Measurements from ENCODE around the gene DISP1.

- TF ChIP-seq EZH2 (IDR thresholded peaks at IDR 0.05; ENCODE audit: low read depth, unreplicated experiment): no peak
- TF ChIP-seq CTCF (conservative IDR thresholded peaks at IDR 0.05; ENCODE audit: low read depth in 2 of 2): no peak
- no peak for TF ChIP-seq EZH2phosphoT487 (IDR thresholded peaks at IDR 0.05; ENCODE audit: unreplicated experiment)
- TF ChIP-seq, protein P1, sequence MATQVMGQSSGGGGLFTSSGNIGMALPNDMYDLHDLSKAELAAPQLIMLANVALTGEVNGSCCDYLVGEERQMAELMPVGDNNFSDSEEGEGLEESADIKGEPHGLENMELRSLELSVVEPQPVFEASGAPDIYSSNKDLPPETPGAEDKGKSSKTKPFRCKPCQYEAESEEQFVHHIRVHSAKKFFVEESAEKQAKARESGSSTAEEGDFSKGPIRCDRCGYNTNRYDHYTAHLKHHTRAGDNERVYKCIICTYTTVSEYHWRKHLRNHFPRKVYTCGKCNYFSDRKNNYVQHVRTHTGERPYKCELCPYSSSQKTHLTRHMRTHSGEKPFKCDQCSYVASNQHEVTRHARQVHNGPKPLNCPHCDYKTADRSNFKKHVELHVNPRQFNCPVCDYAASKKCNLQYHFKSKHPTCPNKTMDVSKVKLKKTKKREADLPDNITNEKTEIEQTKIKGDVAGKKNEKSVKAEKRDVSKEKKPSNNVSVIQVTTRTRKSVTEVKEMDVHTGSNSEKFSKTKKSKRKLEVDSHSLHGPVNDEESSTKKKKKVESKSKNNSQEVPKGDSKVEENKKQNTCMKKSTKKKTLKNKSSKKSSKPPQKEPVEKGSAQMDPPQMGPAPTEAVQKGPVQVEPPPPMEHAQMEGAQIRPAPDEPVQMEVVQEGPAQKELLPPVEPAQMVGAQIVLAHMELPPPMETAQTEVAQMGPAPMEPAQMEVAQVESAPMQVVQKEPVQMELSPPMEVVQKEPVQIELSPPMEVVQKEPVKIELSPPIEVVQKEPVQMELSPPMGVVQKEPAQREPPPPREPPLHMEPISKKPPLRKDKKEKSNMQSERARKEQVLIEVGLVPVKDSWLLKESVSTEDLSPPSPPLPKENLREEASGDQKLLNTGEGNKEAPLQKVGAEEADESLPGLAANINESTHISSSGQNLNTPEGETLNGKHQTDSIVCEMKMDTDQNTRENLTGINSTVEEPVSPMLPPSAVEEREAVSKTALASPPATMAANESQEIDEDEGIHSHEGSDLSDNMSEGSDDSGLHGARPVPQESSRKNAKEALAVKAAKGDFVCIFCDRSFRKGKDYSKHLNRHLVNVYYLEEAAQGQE (IDR thresholded peaks at IDR 0.05; ENCODE audit: unreplicated experiment): no peak
- TF ChIP-seq ZNF331 (CRISPR knock-in tag; IDR thresholded peaks at IDR 0.05; ENCODE audit: low read depth): no peak
- TF ChIP-seq POLR2AphosphoS5 (IDR thresholded peaks at IDR 0.05; ENCODE audit: low read depth): no peak
- no peak for TF ChIP-seq CREB1 (CRISPR knock-in tag; IDR thresholded peaks at IDR 0.05; ENCODE audit: low read depth)
- no peak for TF ChIP-seq JUNB (IDR thresholded peaks at IDR 0.05; ENCODE audit: unreplicated experiment)
- TF ChIP-seq, protein P2, sequence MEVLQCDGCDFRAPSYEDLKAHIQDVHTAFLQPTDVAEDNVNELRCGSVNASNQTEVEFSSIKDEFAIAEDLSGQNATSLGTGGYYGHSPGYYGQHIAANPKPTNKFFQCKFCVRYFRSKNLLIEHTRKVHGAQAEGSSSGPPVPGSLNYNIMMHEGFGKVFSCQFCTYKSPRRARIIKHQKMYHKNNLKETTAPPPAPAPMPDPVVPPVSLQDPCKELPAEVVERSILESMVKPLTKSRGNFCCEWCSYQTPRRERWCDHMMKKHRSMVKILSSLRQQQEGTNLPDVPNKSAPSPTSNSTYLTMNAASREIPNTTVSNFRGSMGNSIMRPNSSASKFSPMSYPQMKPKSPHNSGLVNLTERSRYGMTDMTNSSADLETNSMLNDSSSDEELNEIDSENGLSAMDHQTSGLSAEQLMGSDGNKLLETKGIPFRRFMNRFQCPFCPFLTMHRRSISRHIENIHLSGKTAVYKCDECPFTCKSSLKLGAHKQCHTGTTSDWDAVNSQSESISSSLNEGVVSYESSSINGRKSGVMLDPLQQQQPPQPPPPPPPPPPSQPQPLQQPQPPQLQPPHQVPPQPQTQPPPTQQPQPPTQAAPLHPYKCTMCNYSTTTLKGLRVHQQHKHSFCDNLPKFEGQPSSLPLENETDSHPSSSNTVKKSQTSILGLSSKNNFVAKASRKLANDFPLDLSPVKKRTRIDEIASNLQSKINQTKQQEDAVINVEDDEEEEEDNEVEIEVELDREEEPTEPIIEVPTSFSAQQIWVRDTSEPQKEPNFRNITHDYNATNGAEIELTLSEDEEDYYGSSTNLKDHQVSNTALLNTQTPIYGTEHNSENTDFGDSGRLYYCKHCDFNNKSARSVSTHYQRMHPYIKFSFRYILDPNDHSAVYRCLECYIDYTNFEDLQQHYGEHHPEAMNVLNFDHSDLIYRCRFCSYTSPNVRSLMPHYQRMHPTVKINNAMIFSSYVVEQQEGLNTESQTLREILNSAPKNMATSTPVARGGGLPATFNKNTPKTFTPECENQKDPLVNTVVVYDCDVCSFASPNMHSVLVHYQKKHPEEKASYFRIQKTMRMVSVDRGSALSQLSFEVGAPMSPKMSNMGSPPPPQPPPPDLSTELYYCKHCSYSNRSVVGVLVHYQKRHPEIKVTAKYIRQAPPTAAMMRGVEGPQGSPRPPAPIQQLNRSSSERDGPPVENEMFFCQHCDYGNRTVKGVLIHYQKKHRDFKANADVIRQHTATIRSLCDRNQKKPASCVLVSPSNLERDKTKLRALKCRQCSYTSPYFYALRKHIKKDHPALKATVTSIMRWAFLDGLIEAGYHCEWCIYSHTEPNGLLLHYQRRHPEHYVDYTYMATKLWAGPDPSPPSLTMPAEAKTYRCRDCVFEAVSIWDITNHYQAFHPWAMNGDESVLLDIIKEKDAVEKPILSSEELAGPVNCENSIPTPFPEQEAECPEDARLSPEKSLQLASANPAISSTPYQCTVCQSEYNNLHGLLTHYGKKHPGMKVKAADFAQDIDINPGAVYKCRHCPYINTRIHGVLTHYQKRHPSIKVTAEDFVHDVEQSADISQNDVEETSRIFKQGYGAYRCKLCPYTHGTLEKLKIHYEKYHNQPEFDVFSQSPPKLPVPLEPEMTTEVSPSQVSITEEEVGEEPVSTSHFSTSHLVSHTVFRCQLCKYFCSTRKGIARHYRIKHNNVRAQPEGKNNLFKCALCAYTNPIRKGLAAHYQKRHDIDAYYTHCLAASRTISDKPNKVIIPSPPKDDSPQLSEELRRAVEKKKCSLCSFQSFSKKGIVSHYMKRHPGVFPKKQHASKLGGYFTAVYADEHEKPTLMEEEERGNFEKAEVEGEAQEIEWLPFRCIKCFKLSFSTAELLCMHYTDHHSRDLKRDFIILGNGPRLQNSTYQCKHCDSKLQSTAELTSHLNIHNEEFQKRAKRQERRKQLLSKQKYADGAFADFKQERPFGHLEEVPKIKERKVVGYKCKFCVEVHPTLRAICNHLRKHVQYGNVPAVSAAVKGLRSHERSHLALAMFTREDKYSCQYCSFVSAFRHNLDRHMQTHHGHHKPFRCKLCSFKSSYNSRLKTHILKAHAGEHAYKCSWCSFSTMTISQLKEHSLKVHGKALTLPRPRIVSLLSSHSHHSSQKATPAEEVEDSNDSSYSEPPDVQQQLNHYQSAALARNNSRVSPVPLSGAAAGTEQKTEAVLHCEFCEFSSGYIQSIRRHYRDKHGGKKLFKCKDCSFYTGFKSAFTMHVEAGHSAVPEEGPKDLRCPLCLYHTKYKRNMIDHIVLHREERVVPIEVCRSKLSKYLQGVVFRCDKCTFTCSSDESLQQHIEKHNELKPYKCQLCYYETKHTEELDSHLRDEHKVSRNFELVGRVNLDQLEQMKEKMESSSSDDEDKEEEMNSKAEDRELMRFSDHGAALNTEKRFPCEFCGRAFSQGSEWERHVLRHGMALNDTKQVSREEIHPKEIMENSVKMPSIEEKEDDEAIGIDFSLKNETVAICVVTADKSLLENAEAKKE (CRISPR knock-in tag; IDR thresholded peaks at IDR 0.05): no peak
- no peak for TF ChIP-seq STAT1 (IDR thresholded peaks at IDR 0.05; ENCODE audit: unreplicated experiment)
- no peak for TF ChIP-seq ZNF114 (CRISPR knock-in tag; IDR thresholded peaks at IDR 0.05)
- TF ChIP-seq, protein P3, sequence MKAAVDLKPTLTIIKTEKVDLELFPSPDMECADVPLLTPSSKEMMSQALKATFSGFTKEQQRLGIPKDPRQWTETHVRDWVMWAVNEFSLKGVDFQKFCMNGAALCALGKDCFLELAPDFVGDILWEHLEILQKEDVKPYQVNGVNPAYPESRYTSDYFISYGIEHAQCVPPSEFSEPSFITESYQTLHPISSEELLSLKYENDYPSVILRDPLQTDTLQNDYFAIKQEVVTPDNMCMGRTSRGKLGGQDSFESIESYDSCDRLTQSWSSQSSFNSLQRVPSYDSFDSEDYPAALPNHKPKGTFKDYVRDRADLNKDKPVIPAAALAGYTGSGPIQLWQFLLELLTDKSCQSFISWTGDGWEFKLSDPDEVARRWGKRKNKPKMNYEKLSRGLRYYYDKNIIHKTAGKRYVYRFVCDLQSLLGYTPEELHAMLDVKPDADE (IDR thresholded peaks at IDR 0.05): no peak
Measured at GRCh38 chr1:222791006-222791710, 23.7 kb upstream of the DISP1 start.
